Testis (tissue), 2 donors: ENCODE data around the gene TBC1D10A.

Experiments
- CTCF ChIP-seq, 3 experiments: fragments of 450-650 bp in 2 of 3; fragments of 200-600 bp in 1 of 3; sonication (generic) in 1 of 3; IDR thresholded peaks; one replicate each; pipeline ENCODE4 v1.5.1; 2016 to 2019; ENCODE audit warnings: antibody characterized with exemption in 3 of 3, mild to moderate bottlenecking in 2 of 3, moderate library complexity in 1 of 3
- POLR2A ChIP-seq: fragments of 450-650 bp; IDR thresholded peaks from one replicate; pipeline ENCODE4 v1.6.1; 2017; ENCODE audit warnings: antibody characterized with exemption, mild to moderate bottlenecking, moderate library complexity

GRCh38 chr22:30250661-30251267 lies 76.0 kb downstream of the TBC1D10A start:
- TF ChIP-seq CTCF (IDR thresholded peaks at IDR 0.05) (no peak), POLR2A (no peak)
